Frontal cortex (tissue), 4 donors: ENCODE results near the gene SOX6. TPM values are rescaled to one million over a fixed set of nuclear protein-coding genes. Genes with fewer than 3 reads are reported as not detected.

Source experiments
- DNase-seq, 2 donors: peaks; one replicate each; pipeline ENCODE4 v3.0.0; 2012; ENCODE audit warnings: low spot score in 2 of 2
- FAIRE-seq: peaks from 2 replicates; lab custom pipeline; 2012; peaks lifted over from hg19 to GRCh38; lab: Jason Lieb, UNC
- total RNA-seq: library from RNA; depleted of rRNA; stranded (reverse); fragments of >200 nt; gene quantifications from one replicate; pipeline ENCODE4 v1.2.3, GENCODE V29; 2014
- donor health status: control.
- donor health status: control.
- donor health status: control.

The SOX6 gene
- total RNA-seq, 1 donor from 2014 or later: 17.1 TPM

DNA sequence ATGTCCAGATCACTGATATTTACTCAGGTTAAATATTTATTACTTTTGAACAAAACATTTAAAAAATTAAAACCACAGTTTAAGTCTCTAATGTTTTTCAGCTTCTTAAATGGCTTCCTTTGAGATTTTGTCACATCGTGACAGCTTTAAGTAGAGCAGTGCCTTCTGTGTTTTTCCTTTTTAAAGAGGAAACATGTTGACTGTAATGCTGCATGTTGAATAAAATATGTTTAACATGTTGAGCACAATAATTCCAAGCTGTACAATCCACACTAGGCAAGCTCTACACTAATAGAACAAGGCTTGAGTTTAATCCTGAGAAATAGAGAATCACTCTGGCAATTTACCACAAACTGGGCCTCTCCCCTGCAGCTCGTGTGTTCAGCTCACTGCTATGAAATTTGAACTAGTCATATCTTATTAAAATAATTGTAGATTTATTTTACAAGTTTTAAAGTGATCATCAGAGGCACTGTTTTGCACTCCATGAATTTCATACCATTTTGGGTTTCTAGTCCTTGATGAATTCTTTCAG is 368.3 kb downstream of the SOX6 start:
- no peak for FAIRE-seq
- DNase-seq: no peak

- DNase-seq (no peak), FAIRE-seq (no peak)
Measured at GRCh38 chr11:15987046-15987445, 369.3 kb downstream of the SOX6 start.

DNA sequence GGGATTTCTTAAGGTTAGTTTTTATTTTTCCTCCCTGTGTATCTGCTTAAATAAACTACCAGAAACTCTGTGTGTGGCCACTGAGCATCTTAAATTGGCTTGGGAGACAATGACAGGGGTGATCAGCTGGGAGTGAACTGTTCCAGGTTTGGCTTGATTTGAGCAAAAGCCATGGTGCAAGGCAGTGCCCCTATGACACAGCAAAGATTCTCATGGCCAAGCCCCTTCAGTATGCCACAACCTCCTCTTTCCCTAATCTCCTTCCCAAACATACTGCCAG is 370.5 kb downstream of the SOX6 start:
- DNase-seq (no peak), FAIRE-seq (no peak)

DNA sequence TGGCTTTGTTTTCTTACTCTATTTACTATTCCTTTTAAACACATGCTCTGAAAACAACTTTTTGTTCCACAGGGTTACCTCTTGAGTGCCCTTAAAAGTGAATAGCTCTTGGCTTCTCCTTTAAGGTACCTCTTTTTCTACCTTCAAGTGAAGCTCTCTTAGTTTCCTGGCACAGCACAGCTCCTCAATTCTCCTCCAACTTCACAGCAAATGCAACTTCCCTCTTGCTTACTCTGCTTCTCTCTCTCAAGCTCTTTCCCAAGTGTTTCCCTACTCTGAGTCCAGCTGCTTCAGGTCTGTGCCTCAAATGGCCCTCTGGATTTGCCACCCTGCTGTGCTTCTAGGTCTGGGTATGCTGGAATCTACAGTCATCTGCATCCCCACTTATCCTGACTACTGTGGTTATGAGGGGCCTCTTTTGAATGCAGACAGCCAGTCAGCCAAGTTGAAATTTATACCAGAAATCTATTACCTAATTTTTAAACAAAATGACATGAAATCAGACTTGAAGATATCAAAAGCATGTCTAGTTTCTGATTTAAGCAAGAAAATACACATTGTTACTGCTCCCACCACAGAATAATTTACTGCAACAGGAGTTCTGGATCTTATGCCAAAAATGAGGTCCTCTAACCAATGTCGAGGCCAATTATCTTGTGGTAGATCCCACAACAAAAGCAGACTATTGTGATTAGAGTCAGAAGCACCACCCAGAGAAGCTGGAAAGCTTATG is 371.1 kb downstream of the SOX6 start:
- DNase-seq: no peak
- FAIRE-seq: no peak

GRCh38 chr11:15981292-15981691 is 375.1 kb downstream of the SOX6 start:
- FAIRE-seq: no peak
- DNase-seq: no peak

- DNase-seq (no peak), FAIRE-seq (no peak)
Measured at GRCh38 chr11:15977116-15977515, 379.2 kb downstream of the SOX6 start.

DNA sequence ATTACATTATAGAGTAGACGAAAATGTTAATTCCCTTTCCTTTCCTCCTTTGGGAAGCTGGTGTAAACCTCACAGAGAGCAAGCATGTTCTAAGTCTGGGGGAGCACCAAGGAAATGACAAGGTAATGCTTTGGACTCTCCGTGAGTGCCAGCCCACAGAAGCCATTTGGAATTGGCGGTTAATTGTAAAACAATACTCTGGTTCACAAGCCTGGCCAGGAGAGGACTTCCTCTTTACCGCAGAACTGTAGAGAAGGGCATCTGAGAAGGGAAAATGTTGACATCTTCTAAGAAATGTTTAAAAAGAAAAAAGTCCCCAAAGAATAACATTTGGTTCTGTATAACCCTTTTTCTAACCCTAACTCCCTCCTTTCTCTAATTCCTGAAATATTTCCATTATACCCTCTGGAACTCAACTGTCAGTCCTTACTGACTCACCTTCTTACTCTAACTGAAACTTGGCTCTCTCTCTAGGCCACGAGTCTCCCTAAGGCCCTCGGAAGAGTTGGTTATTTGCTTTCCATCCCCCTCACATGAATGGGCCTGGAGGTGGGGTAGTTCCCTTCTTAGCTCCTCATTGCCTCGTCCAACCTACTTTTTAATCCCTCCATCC is 379.8 kb downstream of the SOX6 start:
- FAIRE-seq: no peak
- no peak for DNase-seq

DNA sequence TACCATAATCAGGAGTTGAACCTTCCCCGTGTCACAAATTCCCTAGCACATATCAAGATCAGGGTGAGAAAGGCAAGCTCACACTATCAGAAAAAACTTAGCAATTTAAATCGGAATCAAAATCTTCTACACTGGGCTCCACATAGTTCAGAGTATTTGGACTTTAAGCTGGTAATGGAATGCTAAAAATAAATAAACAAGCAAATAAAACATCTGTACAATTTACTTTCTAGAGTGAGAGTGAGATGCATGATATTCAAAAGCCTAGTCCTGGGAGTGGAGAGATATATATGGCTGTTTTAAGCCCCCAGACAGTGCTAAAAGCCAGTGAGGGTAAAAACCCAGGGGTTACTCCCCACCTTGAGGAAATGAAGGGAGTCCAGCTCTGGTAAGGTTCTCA is 380.6 kb downstream of the SOX6 start:
- no peak for FAIRE-seq
- DNase-seq: no peak

GRCh38 chr11:15972838-15973237 is 383.5 kb downstream of the SOX6 start:
- no peak for FAIRE-seq
- DNase-seq: no peak

GRCh38 chr11:15971215-15971546 is 385.2 kb downstream of the SOX6 start:
- DNase-seq (no peak), FAIRE-seq (no peak)

DNA sequence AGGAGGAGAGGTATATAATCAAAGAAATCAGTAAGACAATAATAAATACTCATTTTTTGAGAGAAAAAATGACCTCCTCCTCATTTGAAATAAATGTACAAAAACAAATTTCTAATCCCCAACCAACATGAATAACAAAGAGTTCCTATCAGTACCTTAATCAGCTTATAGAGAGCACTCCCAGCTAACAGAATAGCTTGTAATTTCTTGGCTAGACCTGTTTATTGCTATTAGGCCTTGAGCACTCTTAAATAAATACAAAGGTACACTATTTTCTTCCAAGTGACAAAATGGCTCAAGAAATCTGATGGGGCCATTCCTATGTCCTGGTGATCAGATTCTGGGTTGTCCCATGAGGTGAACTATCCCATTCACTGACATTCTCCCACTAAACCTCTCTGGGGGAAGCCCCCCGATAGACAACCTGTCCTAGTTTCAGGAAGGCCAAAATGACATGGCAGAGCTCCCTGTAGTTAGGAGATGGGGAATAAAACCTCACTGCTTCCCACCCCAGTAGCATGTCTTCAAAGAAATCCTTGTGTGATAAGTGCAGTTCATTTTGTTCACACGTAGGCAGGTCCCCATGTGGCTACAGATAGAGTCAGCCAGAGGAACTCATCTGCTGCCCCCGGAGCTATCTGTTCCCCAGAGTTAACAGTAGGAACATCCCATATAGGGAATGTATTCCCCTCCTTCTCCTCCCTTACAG is 385.7 kb downstream of the SOX6 start:
- DNase-seq (no peak), FAIRE-seq (no peak)

DNA sequence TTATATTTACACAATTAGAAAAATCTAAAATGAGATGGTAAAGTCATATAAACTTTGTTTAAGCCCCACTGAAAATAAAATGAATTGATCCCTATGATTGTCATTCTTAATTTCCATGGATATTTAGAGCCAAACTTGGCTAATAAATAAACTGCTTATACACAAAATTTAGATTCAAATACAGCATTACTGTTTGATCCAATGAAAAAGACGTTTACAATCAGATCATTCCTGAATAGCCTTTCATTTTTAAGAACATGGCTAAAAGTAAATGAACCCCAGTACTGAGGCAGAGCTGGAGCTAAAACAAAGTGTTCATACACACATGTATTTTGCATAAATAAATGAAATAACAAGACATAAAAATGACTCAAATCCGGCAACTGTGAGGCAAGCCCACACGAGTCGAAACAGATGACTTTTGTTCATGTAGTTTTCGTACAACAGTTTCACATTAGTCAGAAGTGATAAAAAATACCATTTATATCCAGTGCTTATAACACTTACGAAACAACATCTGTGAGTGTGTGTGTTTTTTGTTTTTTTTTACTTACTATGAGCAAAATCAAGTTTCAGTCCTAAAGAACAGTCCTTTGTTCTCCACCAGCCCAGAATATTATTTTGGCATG is 386.5 kb downstream of the SOX6 start:
- no peak for FAIRE-seq
- DNase-seq: no peak

- DNase-seq (peak in 1 of 2 donors; percentile 25), FAIRE-seq (no peak)
Measured at GRCh38 chr11:15969281-15969680, 387.1 kb downstream of the SOX6 start.

- FAIRE-seq: no peak
- DNase-seq: no peak
Measured at GRCh38 chr11:15968461-15969130, 387.8 kb downstream of the SOX6 start.

GRCh38 chr11:15967966-15968365 is 388.4 kb downstream of the SOX6 start:
- no peak for FAIRE-seq
- no peak for DNase-seq

- no peak for FAIRE-seq
- DNase-seq: no peak
Measured at GRCh38 chr11:15967166-15967565, 389.2 kb downstream of the SOX6 start.

DNA sequence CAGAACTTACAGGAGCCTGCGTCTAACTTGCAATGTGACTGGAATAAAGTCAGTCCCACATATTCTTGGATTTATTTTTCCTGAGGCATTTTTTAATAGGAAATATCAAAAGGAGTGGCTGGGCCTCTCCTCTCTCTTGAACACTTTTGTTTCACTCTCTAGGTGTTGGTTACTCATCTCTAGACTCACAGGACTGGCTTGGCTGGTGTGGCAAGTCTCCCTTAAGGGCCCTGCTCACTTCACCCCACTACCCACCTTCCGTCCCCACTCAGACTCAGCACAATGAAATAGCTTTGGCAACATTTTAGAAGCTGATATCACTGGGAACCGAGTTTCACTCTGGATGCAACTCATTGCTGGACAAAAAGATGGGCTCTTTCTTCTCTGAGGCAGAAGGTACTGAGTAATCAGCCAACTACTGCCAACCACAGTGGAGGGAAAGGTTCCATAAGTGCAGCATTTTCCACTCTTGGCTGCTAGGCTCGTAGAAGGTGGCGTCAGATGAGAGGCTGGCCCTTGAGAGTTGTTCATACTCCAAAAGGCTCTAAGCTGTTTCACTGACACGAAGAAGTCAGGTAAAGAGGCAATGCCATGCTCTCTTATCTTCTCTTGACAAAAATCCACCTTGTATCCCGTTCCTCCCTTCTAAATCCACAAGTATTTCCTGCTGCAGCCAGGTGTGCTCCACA is 390.6 kb downstream of the SOX6 start:
- no peak for FAIRE-seq
- no peak for DNase-seq

GRCh38 chr11:15963266-15963665 is 393.1 kb downstream of the SOX6 start:
- DNase-seq (no peak), FAIRE-seq (no peak)

DNA sequence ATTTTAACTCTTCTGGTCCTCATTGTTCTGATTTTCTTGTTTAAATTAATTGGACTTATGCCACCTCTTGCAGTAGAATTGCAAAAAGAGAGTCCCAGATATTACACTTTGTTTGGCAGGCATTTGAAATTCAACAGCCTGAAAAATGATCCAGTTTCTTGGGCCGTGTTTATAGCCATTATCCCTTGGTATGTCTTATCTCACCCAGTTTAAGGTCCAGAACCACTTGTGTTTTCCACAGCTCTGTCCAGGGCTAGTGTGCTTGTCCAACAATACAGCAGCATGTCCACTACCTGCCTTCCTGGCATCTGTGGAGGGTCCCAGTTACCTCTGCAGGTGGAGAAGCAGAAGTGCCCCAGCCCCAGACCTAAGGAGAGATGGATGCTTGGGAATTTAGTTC is 397.4 kb downstream of the SOX6 start:
- FAIRE-seq (no peak), DNase-seq (no peak)

DNA sequence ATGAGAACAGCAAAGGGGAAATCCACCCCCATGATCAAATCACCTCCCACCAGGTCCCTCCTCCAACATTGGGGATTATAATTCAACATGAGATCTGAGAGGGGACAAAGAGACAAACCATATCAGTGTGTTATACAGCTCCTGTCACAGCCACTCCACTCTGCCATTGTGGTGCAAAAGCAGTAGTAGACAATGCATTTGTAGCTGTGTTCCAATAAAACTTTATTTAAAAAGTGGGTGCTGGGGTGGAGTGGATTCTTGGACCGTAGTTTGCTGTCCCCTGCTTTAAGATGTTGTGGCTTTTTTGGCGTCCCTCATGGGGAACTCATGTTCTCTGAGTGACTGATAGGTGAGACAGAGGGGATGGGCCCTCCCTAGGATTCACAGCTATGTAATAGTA is 399.1 kb downstream of the SOX6 start:
- FAIRE-seq (no peak), DNase-seq (no peak)
